ENCODE measurements around the gene RPS4Y1.

RPS4Y1 gene

DNA sequence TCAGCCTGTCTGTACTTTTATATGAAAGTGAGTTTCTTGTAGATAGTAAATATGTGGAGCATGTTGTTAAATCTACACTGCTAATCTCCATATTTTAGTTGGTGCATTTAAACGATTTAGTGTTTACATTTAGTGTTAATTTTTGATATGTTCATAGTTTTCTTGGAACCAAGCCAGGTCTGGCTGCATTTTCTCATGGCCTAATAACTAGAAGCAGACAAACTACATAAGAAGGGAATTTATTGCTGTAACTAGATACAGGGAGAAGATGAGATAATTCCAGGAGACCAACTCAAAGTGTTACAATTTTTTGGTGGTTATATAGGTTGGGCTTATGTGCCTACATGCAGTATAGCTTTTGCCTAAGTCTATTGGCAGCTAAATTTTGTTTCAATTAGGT, 32.8 kb downstream of the RPS4Y1 start:
- H3K4me3 ChIP-seq (ENCODE audit: low read length), result no peak overlapping the region
- DNase-seq (ENCODE audit: low read depth), result no peak
- TF ChIP-seq, protein P1, sequence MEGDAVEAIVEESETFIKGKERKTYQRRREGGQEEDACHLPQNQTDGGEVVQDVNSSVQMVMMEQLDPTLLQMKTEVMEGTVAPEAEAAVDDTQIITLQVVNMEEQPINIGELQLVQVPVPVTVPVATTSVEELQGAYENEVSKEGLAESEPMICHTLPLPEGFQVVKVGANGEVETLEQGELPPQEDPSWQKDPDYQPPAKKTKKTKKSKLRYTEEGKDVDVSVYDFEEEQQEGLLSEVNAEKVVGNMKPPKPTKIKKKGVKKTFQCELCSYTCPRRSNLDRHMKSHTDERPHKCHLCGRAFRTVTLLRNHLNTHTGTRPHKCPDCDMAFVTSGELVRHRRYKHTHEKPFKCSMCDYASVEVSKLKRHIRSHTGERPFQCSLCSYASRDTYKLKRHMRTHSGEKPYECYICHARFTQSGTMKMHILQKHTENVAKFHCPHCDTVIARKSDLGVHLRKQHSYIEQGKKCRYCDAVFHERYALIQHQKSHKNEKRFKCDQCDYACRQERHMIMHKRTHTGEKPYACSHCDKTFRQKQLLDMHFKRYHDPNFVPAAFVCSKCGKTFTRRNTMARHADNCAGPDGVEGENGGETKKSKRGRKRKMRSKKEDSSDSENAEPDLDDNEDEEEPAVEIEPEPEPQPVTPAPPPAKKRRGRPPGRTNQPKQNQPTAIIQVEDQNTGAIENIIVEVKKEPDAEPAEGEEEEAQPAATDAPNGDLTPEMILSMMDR (conservative IDR thresholded peaks at IDR 0.05; ENCODE audit: low read depth, low read length), result no peak

DNA sequence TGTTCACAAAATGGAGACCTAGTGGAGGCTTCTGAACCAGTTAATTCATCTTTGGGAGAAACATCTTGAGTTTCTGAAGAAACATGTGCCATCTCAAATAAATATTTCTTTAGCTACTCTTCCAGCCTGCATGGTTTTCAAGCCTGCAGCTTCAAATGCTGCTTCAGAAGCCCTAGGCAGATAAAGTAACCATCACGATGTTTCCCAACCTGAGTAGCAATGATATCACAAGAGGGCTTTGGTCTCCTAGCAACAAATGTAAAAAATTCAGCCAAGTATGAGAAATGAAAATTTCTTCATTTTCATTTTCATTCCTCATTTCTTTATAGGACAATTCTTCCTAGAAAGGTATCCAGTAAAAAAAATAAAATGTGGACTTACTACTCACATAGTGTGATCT, 42.2 kb downstream of the RPS4Y1 start:
- no peak for DNase-seq (ENCODE audit: low read depth)
- no peak overlapping the region for H3K4me3 ChIP-seq (ENCODE audit: low read length)
- TF ChIP-seq, protein P1 (conservative IDR thresholded peaks at IDR 0.05; ENCODE audit: low read depth, low read length), result no peak

DNA sequence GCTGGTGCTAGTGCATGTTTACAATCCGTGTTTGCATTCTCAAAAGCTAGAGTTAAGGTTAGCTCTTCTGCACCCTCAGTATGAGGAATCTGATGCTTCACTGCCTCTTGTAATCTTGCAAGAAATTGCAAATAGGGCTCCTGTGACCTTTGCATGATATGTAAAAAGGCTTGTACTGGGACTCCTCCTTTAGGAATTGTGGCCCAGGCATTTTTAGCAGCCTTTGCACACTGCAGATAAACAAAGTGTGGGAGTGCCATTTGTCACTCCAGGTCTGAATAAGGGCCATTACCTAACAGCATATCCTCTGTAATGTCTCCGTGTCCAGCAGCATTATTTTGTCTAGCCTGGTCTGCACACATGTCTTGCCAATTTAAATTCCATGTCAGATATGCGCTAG, 44.5 kb downstream of the RPS4Y1 start:
- DNase-seq (ENCODE audit: low read depth), result no peak
- TF ChIP-seq, protein P1 (conservative IDR thresholded peaks at IDR 0.05; ENCODE audit: low read depth, low read length), result no peak
- no peak overlapping the region for H3K4me3 ChIP-seq (ENCODE audit: low read length)

DNA sequence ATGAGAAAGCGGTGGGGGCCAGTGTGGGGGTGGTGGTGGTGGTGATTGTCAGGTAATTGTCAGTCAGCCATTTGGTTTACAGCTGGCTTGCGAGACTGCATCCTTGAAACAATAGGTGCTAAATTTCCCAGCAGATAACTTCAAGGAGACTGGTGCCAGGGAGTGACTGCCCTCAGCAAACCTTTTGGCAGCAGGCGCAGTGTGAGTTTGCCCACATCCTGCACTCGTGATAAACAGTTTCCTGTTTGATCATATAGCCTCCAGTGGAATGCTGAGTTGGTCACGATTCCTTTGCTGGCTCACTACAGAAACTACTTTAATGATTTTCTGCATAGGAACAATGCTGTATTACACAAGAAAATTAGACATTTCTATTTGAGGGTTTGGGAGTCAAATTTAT, 46.0 kb downstream of the RPS4Y1 start:
- no peak overlapping the region for H3K4me3 ChIP-seq (ENCODE audit: low read length)
- TF ChIP-seq, protein P1 (conservative IDR thresholded peaks at IDR 0.05; ENCODE audit: low read depth, low read length), result no peak
- no peak for DNase-seq (ENCODE audit: low read depth)

DNA sequence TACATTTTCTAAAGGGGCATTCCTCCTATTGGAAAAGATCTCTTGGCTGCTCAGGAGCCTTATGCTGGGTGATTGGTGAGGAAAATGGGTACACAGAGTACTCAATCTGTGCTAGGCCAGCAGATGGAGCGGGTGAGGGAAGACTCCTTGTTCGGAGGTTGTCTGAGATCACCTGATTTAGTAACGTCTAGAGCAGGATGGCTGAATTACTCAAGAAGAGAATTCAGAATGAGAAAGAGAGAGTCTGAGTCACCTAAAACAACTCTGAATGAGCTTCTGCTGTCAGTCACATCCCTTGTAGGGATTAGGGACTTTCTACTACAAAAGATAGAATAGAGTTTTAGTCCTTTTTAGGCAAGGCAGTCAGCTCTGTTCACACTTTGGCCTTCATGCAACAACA, 46.6 kb downstream of the RPS4Y1 start:
- no peak for DNase-seq (ENCODE audit: low read depth)
- no peak overlapping the region for H3K4me3 ChIP-seq (ENCODE audit: low read length)
- TF ChIP-seq, protein P1 (conservative IDR thresholded peaks at IDR 0.05; ENCODE audit: low read depth, low read length), result no peak

DNA sequence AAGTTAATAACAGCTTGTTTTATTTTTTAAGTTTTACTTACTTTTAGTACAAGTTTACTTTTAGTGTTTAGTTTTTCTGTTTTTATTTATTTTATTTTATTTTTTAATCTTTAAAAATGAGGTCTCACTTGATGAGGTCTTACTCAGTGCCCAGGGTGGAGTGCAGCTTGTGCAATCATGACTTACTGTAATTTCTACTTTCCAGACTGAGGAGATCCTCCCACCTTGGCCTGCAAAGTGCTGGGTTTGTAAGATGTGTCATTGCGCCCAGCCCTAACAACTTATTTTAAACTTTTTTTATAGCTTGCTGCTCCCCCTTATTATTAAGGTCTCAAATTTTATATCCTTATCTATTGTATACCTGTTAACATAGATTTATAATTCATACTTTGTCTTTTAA, 52.1 kb downstream of the RPS4Y1 start:
- TF ChIP-seq, protein P1 (conservative IDR thresholded peaks at IDR 0.05; ENCODE audit: low read depth, low read length), result no peak
- H3K4me3 ChIP-seq (ENCODE audit: low read length), result no peak overlapping the region
- no peak for DNase-seq (ENCODE audit: low read depth)

DNA sequence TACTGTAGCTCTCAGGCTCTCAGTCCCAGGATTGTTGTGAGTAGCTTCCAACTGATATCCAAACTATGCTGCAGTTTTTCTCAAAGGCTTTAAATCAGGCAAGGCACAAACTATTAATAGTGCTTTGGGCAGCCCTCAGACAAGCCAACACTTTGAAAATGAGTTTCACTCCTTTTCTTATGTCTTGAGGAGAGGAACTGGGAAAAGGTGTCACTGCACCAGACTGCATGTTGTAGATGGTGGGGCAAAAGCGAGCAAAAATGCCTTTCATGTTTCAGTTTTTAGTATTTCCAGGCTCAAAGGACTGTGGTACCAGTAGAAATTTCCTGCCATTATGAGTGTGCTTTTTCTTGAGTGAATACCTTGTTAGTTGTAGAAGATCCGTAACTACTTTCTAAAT, 54.6 kb downstream of the RPS4Y1 start:
- TF ChIP-seq, protein P1 (conservative IDR thresholded peaks at IDR 0.05; ENCODE audit: low read depth, low read length), result no peak
- no peak for DNase-seq (ENCODE audit: low read depth)
- no peak overlapping the region for H3K4me3 ChIP-seq (ENCODE audit: low read length)
